ENCODE data around the gene DHX32. TPM values are rescaled to one million over a fixed set of nuclear protein-coding genes. Genes with fewer than 3 reads are reported as not detected.

The DHX32 gene
- polyA plus RNA-seq, 3 donors = 22.1 to 27.7 (median 25.2) TPM

DNA sequence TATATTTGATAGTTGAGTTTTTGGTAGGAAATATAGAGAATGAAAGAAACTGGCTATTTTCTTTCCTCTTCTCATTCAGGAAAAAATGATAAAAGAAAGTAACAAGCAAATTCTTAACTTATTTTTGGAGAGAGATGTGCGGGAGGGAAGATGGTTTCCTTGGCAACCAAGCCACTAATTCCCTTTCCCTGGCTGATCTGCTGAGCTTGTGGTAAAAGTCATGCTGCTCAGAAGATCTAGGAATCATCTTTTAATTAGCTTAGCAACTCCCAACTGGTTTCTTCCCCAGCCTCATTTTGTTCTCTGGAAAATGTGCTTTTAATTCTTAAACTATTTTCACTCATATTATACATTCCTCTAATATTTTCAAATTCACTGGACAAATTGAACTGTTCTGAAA lies 69.8 kb downstream of the DHX32 start:
- no peak for DNase-seq

DNA sequence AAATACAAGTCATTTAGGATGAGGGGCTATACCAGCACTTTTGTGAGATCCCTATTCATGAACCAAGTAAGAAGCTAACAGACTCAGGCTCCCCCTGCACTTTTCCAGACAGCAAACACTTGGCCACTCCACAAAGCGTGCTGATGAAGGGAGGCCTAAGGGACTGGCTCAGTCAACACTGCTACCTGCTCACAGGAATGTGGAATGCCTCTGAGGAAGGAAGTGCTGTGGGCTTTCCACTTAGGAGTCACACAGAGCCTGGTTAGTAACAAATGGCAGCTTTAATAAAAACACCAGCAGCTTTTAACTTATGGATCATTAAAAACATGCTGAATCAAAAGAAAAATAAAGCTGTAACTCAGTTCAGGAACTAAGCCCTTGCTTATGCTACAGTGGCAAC lies 73.0 kb downstream of the DHX32 start:
- DNase-seq = no peak

DNA sequence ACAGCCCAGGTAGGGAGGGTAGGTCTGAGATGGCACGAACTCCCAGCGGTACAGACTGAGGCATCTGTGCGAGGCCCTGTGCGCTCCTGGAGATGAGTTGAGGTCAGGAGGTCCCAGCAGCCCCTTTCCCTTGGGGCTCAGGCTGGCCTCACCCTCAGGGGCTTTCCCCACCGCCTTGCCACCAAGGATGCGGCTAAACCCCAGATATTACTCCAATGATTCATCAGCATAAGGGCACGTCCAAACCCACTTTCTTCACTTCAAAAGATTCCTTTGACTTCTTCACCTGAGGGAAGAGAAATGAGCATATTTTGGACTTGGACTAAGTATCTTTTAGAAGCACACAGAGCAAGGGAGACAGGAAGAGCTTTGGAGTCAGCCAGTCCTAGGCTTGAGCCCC lies 78.4 kb downstream of the DHX32 start:
- DNase-seq = no peak

DNA sequence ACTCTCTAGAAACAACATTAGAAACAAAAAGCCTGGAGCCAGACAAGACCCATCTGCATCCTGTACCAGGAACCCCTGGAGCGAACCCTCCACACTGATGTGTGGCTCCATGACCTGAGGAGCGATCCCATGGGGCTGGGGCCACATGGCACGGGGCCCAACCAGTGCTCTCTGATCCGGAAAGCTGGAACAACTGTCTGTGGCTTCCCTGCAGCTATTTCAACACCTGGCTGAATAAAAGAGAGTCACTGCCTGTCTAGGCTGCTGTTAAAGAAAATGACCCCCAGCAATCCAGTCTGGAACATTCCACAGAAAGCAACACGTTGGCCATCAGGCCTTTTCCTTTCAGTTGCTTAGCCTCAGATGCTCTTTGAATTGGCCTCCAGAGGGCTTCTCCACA lies 79.0 kb downstream of the DHX32 start:
- DNase-seq = no peak

DNA sequence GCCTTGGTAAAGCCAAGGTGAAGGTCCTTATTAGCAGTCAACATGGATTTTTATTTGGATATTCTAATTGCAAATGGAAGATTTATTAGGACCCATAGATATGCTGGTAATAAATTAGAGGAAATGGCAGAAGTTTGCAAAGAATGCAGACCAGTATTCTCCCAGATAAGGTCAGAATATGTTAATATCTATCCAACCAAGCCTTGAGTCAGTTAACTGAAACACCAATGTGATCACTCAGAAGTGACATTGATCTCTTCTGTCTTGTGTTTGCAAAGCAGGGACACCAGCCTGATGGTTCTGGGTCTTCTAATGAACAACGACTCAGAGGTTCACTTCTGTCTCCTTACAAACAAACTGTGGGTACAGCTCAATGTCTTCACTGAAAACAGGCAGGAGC lies 79.5 kb downstream of the DHX32 start:
- no peak for DNase-seq

DNA sequence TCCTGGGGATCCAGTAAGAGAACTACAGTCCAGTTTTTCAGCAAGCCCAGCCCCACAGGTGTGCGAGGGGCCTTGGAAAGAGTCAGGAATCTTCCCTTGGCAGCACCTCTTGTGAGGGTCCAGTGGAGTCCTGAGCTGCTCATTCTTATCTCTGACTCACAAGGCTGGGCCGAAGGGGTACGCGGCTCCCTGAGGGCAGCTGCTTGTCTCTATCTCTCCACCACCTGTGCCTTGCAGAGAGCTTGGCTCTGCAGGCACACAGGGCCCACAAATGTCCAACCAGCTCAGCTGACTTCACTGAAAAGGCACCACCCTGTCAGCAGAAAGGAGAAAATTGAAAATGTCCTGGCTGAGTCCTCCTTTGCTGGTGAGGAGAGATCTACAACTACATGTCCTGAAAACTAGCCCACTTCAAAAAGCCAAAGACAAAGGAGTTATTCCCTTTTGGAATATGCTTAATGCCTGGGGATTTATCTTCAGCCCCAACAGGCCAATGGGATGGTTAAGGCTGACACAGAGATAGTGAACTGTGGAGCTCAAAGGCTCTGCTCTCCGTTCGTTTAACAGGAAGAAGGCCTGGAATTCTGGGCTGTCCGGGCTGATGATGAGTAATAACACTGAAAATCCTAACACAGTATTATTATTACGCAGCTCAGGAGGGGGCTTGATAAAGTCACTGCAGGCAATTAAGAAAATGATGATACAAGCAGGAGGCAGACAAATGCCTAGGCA lies 81.5 kb downstream of the DHX32 start:
- no peak for DNase-seq

DNA sequence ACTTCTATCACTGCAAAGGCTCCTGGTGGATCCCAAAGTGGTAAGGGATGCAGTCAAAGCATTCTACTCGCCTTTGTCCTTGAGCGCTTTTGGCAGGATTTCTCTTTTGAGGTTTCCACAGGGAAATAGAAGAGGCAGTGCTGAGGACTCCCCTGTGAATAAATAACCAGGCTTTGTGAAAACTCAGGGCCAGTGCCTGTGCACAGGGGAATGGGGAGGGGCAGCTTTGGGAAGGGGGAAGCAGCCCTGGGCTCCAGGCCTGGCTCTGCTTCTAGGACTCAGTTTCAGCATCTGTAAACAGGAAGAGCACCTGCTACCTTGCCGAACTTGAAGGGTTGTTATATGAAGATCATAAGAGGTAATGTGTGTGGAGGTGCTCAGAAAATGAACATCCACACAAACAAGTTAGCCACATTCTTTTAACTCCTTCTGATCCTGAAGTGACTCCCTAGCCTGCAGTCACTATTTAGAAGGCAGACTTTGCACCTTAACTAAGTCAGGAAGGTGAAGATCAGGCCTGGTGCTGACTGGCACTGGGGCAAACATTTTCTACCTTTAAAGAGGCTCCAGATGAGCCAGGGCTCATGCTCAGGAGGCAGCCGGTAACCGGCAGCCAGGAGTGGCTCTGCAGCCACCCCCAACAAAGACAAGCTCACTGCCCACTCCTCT lies 83.0 kb downstream of the DHX32 start:
- no peak for DNase-seq

DNA sequence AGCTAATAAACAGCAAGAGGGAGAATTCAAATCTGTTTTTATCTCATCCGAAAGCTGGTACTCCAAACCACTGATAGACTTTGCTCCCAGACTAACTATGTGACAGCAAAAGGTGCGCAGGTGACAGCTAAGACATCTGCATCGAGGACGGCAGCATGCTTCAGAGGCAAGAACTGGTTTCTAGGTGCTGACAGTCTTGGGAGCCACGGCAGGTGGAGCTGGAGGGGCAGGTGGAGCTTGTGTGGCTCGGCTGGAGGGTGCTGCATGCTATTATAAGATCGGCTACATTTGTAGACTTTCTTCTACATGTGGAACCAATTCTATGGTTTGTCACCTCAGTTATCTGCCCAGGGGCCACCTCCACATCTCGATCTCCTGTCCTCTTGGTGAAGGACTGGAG lies 83.7 kb downstream of the DHX32 start:
- no peak for DNase-seq

DNA sequence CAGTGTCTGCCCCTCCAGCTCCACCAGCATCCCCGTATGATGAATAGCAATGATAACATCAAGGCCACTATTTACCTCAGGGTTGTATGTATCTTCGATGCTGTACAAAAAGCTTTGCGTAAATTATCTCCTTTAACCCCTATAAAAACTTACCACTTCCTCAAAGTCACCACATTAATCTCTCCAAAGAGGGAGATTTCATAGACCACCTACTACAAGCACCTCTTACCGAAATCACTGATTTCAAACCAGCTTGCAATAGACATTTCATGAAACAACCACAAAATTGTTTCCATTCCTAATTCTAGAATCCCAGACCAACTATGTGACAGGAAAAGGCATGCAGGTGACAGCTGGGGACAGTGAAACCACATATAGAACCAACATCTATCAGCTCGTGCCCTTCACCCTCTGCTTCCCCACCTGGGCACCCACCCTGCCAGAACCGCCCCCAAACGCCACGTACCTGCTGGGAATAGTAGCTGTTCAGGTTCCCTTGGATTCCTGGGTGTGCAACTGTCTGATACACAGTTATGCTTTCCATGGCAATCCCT lies 85.4 kb downstream of the DHX32 start:
- no peak for DNase-seq

DNA sequence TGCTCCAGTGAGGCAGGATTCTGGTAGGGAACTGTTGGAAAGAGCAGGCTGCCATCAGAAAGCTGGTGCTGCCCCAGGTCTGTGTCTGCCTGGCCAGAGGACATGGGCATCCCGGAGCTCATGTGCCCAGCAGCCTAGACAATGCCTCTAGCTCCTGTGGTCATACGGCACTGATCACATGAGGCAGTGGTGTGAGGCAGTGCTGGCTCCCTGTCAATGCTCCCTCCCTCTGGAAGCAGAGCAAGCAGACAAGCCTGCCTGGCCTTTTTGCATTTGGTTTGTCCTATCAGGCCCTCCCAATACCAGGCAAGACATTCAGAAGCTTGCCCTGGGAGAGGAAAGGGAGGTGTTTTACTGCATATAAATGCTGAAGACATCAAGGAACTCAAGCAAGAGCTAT lies 86.0 kb downstream of the DHX32 start:
- DNase-seq = no peak

DNA sequence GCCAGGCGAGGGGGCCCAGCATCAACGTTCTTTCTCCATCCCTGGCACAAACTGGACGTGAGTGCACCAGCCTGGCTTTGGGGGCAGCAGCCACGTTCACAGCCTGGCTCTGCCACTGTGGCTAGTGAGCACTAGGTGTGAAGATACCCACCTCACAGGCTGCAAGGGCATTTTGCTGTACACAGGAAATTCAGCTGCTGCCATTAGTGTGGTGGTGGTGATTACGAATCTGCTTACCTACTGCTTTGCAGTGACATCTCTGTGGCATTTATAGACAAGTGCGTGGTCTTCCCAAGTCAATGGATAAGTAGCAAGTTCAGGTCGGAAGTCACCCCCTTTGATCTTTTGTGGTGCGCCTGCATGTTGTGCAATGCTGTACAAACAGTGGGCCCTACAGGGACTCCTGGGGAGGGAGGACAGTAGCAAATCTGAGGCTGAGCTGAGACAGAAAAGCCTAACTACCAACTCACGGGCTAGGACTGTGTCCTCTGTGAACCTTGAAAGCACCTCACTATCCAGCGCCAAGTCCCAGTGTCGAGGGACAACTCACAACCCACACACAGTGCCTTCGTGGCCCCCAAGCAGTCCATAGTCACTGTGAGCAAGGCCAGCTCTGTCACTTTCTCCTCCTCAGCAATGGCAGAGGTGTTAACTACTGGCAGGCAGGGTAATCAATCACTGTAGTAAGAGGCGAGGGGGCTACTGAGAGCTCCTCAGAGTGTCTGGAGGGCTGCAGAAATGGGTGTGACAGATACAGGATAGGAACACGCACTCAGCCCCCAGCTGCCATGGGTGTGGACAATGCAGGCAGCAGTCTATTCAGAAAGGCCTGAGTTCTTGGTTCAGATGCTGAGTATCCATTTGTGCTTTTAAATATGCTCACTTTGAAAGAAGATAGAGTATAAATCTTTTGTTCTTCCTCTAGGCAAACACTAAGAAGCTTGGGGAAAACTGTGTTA lies 88.5 kb downstream of the DHX32 start:
- no peak for DNase-seq

DNA sequence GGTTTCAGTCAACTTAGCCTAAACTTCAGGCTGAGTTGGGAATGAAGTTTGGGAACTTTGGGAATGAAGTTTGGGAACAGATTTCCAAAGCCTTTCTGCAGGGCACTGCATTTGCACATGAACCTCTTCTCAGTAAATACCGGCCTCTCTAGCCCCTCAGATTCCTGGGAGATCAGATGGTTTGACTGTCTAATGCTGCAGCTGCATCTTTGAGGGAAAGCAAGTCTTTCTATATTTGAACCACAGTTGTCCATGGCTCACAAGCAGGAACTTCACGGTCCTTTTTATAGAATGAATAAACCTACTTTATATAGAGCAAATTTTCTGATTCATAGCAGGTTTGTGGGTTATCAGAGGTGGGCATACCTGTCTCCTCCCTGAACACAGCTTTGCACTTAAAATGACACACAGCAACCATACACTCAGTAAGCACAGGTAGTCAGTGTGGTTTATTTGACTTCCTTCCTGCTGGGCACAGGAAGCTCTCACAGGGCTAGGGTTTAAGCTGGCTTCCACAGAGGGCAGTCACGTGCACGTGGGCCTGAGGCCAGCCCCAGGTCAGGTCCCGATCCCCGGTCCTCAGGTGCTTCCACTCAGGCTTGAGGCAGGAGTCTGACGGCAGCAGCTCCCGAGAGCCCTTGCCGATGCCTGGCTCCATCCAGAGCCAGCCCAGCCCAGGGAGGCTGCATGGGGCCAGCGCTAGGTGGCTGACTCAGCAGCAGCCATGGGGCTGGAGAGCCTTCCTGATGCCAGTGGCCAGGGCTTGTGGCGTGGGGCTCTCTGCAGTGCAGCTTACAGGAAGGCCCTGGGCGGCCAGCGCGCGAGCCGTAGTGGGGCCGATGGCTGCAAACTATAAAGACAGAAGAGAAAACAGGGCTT lies 92.7 kb downstream of the DHX32 start:
- no peak for DNase-seq

Other genes starting within 250 kb of the DHX32 start
- not detected for gene TEX36, start 198.1 kb downstream of the DHX32 start, polyA plus RNA-seq (ENCODE audit: insufficient read length in 3 of 3)
- 10 to 100 TPM; 31.5 to 45.8 (median 45.0) TPM for gene EDRF1, start 161.6 kb downstream of the DHX32 start, polyA plus RNA-seq (ENCODE audit: insufficient read length in 3 of 3)
- gene MMP21, start 105.5 kb downstream of the DHX32 start, polyA plus RNA-seq (ENCODE audit: insufficient read length in 3 of 3) = under 1 TPM; 0.20 to 0.74 (median 0.26) TPM
- gene UROS, start 58.0 kb downstream of the DHX32 start, polyA plus RNA-seq (ENCODE audit: insufficient read length in 3 of 3) = 10 to 100 TPM; 54.1 to 67.5 (median 65.4) TPM
- 10 to 100 TPM; 87.7 to 91.1 (median 90.8) TPM for gene BCCIP, start 57.7 kb downstream of the DHX32 start, polyA plus RNA-seq (ENCODE audit: insufficient read length in 3 of 3)
- gene FANK1, start 15.3 kb upstream of the DHX32 start, polyA plus RNA-seq (ENCODE audit: insufficient read length in 3 of 3) = 10 to 100 TPM; 10.0 to 14.9 (median 11.7) TPM

All from renal pelvis (tissue), 4 donors.